Retinal pigment epithelial cell (primary cell): ENCODE data around the gene ZFHX2.

ENCODE experiments used
- DNase-seq: peaks from one replicate; pipeline ENCODE4 v3.0.0-alpha.2; 2010; ENCODE audit warnings: low read depth
- H3K4me3 ChIP-seq: 2 replicates; pipeline ENCODE4 v1.5.1; 2011; ENCODE audit warnings: mild to moderate bottlenecking, low read length, control low read depth, moderate library complexity
- TF ChIP-seq, protein P1 (sequence below): conservative IDR thresholded peaks from 2 replicates; pipeline ENCODE4 v1.5.1; 2011; ENCODE audit warnings: low read depth, low read length, control low read depth, inconsistent platforms

ZFHX2 gene

GRCh38 chr14:23561873-23562821, 10.6 kb upstream of the ZFHX2 start:
- no peak for DNase-seq
- H3K4me3 ChIP-seq = no peak overlapping the region
- TF ChIP-seq, protein P1, sequence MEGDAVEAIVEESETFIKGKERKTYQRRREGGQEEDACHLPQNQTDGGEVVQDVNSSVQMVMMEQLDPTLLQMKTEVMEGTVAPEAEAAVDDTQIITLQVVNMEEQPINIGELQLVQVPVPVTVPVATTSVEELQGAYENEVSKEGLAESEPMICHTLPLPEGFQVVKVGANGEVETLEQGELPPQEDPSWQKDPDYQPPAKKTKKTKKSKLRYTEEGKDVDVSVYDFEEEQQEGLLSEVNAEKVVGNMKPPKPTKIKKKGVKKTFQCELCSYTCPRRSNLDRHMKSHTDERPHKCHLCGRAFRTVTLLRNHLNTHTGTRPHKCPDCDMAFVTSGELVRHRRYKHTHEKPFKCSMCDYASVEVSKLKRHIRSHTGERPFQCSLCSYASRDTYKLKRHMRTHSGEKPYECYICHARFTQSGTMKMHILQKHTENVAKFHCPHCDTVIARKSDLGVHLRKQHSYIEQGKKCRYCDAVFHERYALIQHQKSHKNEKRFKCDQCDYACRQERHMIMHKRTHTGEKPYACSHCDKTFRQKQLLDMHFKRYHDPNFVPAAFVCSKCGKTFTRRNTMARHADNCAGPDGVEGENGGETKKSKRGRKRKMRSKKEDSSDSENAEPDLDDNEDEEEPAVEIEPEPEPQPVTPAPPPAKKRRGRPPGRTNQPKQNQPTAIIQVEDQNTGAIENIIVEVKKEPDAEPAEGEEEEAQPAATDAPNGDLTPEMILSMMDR = no peak

- no peak overlapping the region for H3K4me3 ChIP-seq
- DNase-seq = no peak
- TF ChIP-seq, protein P1 = no peak
These were observed 9.7 kb upstream of the ZFHX2 start for GRCh38 chr14:23561259-23561658.

- TF ChIP-seq, protein P1 = no peak
- no peak for DNase-seq
- H3K4me3 ChIP-seq = no peak overlapping the region
These were observed 8.5 kb upstream of the ZFHX2 start for GRCh38 chr14:23559926-23560520.

DNA sequence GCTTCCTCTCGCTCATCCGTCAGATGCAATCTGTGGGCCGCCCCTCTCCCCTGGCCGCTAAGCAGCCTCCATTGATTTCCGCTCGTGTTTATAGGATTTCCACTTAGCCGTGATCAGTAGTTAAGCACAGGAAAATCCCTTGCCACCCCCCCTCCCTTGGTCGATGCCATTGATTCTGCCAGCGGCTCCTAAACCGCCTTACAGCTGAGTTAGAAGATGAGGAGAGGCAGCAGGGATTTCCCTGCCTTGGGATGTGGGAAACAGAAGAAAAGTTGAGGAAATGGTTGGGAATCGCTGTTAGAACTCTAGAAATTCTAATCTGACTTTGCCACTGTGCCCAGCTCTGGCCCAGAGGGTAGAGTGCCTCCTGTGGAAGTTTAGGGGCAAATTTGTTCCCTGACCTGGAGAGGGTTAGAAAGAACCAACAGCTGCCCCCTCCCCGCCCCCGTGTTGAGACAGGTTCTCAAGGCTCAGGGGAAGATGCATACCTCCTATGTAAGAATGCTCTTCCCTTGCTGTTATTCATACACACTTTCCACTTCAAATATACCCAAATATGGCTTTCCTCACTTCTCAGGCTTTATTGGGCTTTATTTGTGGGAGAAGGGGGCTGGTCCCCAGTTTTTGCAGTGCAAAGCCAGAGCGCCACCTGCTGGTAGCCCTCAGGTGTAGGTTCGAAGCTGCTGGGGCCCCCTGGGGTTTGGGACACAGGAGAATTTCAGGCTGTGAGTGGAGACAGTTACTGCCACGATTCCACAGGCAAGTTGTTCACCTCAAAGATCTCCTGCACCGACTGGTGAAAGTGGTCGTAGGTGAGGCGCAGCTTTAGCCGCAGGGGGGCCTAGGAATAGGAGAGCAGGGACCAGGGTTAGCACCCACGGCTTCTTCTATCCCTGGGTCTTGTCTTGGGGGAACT, 7.7 kb upstream of the ZFHX2 start:
- DNase-seq = no peak
- TF ChIP-seq, protein P1 = peak; percentile 95
- no peak overlapping the region for H3K4me3 ChIP-seq

DNA sequence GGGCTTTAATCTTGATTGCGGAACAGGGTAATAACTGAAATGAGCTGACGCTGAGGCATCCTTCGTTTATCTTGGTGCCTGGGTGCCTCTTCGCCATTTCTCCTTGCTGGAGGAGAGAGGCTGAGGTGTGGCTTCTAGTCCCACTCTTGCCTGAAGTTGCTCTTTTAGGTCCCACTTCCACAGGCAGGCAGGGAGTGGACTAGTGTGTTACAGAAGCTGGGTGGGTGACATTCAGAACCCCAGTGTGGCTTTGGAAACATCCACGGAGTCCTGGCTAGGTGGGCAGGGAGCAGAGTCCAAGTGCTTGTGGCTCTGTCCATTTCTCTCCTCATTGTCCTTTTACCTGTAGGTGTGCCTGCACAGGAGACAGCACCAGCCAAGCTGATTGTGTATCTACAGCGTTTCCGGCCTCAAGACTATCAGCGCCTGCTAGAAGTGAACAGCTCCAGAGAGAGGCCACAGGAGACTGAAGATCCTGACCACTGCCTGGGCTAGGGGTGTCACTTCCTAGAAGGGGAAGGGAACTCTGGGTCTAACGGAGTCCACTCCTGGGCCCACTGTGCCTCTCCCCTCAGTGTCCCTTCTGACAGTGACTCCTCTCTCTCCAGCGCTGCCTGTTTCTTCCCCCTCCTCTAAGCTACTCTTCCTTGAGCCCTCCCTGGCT, 6.9 kb upstream of the ZFHX2 start:
- no peak overlapping the region for H3K4me3 ChIP-seq
- TF ChIP-seq, protein P1 = no peak
- DNase-seq = no peak

DNA sequence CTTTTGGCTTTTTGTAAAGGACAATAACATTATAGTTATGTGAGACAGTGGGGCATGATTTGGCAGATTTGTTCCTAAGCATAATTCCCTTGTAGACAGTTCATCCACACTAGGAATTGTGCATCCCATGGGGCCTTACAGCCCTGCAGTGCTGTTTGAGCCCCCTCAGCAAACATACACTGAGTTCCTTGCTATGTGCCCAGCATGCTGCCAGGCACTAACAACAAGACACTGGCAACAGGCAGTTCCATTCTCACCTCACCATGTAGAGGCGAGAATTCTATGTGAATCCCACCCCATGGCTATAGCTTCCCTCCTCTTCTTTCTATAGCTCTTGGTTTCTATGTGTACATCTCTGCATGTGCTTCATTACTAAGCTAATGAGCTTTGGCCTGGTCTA, 6.4 kb upstream of the ZFHX2 start:
- TF ChIP-seq, protein P1 = no peak
- DNase-seq = no peak
- H3K4me3 ChIP-seq = no peak overlapping the region
